ENCODE measurements around the gene CTXN1.

Gene CTXN1

GRCh38 chr19:7926021-7926726 is at the start of gene CTXN1:
Gene CTXN1 (minus strand): TSS chr19:7926135. CDS start chr19:7925538, 597 bp downstream.
- DNase-seq: peak in 42 of 56 donors; percentile 9 to 80 (median 42)

- peak in 48 of 56 donors; percentile 1 to 78 (median 36) for DNase-seq
Measured at GRCh38 chr19:7975037-7975436, 49.1 kb upstream of the CTXN1 start.

- DNase-seq: peak in 32 of 56 donors; percentile 8 to 68 (median 25)
Measured at GRCh38 chr19:7973883-7974282, 47.9 kb upstream of the CTXN1 start.

- DNase-seq: peak in 1 of 56 donors; percentile 14
Measured at GRCh38 chr19:7971553-7972520, 45.9 kb upstream of the CTXN1 start.

GRCh38 chr19:7970716-7971448 is 44.9 kb upstream of the CTXN1 start:
- peak in 12 of 56 donors; percentile 2 to 42 (median 12) for DNase-seq

- no peak for DNase-seq
Measured at GRCh38 chr19:7969555-7969939, 43.6 kb upstream of the CTXN1 start.

GRCh38 chr19:7968796-7969554 is 43.0 kb upstream of the CTXN1 start:
- no peak for DNase-seq

GRCh38 chr19:7968008-7968795 is 42.3 kb upstream of the CTXN1 start:
- DNase-seq: no peak

- peak in 4 of 56 donors; percentile 9 to 15 (median 10) for DNase-seq
Measured at GRCh38 chr19:7965921-7966665, 40.2 kb upstream of the CTXN1 start.

- no peak for DNase-seq
Measured at GRCh38 chr19:7965259-7965841, 39.4 kb upstream of the CTXN1 start.

GRCh38 chr19:7963566-7963965 is 37.6 kb upstream of the CTXN1 start:
- no peak for DNase-seq

- no peak for DNase-seq
Measured at GRCh38 chr19:7962644-7963268, 36.8 kb upstream of the CTXN1 start.

- no peak for DNase-seq
Measured at GRCh38 chr19:7961920-7962626, 36.1 kb upstream of the CTXN1 start.

GRCh38 chr19:7961082-7961481 is 35.1 kb upstream of the CTXN1 start:
- peak in 1 of 56 donors; percentile 13 for DNase-seq

- no peak for DNase-seq
Measured at GRCh38 chr19:7959211-7959610, 33.3 kb upstream of the CTXN1 start.

GRCh38 chr19:7955696-7956095 is 29.8 kb upstream of the CTXN1 start:
- DNase-seq: no peak

- DNase-seq: no peak
Measured at GRCh38 chr19:7953576-7953975, 27.6 kb upstream of the CTXN1 start.

- DNase-seq: no peak
Measured at GRCh38 chr19:7953060-7953459, 27.1 kb upstream of the CTXN1 start.

Data from nucleus accumbens (tissue), 56 donors.